GM18870 (cell line): ENCODE measurements around the gene LDLRAD1.
"Not testable (repeated sequence)": the region's sequence is repeated elsewhere in the genome, so short reads cannot be mapped to it uniquely, and the experiment has no call there.

ENCODE experiments used
- ATAC-seq: cut with Tn5 transposase; IDR thresholded peaks from one replicate; pipeline ENCODE4 v1.9.1; 2021; ENCODE audit warnings: moderate library complexity; ENCODE audit not compliant: unreplicated experiment

LDLRAD1 gene

GRCh38 chr1:53995683-53996082, 22.3 kb downstream of the LDLRAD1 start:
- no peak for ATAC-seq

GRCh38 chr1:53994516-53994915, 23.5 kb downstream of the LDLRAD1 start:
- not testable (repeated sequence) for ATAC-seq

GRCh38 chr1:53992085-53992874, 25.7 kb downstream of the LDLRAD1 start:
- no peak for ATAC-seq

GRCh38 chr1:53987880-53988279, 30.1 kb downstream of the LDLRAD1 start:
- no peak for ATAC-seq

- ATAC-seq = no peak
Observed at GRCh38 chr1:53986458-53986857, 31.5 kb downstream of the LDLRAD1 start.

- no peak for ATAC-seq
Observed at GRCh38 chr1:53984726-53985125, 33.3 kb downstream of the LDLRAD1 start.

GRCh38 chr1:53982763-53983104, 35.3 kb downstream of the LDLRAD1 start:
- ATAC-seq = no peak

GRCh38 chr1:53982034-53982762, 35.8 kb downstream of the LDLRAD1 start:
- ATAC-seq = no peak

GRCh38 chr1:53981220-53981619, 36.8 kb downstream of the LDLRAD1 start:
- ATAC-seq = no peak

- ATAC-seq = no peak
Observed at GRCh38 chr1:53979712-53980450, 38.1 kb downstream of the LDLRAD1 start.

- ATAC-seq = no peak
Observed at GRCh38 chr1:53975861-53976260, 42.1 kb downstream of the LDLRAD1 start.

GRCh38 chr1:53971718-53972117, 46.3 kb downstream of the LDLRAD1 start:
- ATAC-seq = no peak

GRCh38 chr1:53969323-53969722, 48.7 kb downstream of the LDLRAD1 start:
- ATAC-seq = not testable (repeated sequence)

- no peak for ATAC-seq
Observed at GRCh38 chr1:53968125-53968513, 49.9 kb downstream of the LDLRAD1 start.

- no peak for ATAC-seq
Observed at GRCh38 chr1:53967409-53968124, 50.4 kb downstream of the LDLRAD1 start.

- no peak for ATAC-seq
Observed at GRCh38 chr1:53966794-53967193, 51.2 kb downstream of the LDLRAD1 start.

- ATAC-seq = no peak
Observed at GRCh38 chr1:53964109-53964508, 53.9 kb downstream of the LDLRAD1 start.

GRCh38 chr1:53963460-53963859, 54.5 kb downstream of the LDLRAD1 start:
- ATAC-seq = no peak

- ATAC-seq = no peak
Observed at GRCh38 chr1:53962395-53962794, 55.6 kb downstream of the LDLRAD1 start.

GRCh38 chr1:53959664-53960250, 58.2 kb downstream of the LDLRAD1 start:
- no peak for ATAC-seq
